ENCODE data around the gene WDR90. TPM values are rescaled to one million over a fixed set of nuclear protein-coding genes. Genes with fewer than 3 reads are reported as not detected.

The WDR90 gene
- total and polyA plus RNA-seq, 2 experiments from 2014 or later = 25.9 to 42.2 TPM

DNA sequence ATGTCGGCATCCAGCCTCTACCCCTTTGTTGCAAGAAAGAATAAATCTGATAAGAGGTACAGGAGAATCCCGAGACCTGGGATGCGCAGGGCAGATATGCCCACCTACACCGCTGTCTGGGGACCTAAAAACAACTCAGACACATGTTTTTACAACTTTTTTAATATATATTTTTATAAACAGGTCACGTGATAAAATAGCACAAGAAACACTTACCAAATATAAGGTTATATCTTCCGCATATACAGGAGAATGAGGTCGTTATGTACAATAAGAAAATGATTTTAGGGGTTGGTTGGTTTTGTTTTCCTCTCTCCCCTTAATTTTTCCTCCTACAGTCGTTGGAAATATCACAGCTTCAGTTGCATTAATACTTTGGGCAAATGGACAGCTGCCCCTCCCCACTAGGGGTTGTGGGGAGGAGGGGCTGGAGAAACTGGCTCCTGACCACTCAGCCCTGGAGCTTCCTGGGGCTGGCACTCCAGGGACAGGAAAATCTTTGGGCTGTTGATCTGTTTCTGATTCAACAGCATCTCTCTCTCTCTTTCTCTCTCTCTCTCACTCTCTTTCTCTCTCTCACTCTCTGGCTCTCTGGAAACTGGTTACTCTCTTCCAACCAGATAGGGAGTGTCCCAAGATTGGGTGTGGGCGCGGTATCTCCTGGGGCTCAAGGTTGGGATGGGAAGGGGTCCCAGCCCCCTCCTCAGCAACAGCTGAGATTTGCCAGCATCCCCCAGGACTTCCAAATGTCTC is 43.4 kb downstream of the WDR90 start (continued):
- no peak for TF ChIP-seq REST (IDR thresholded peaks at IDR 0.05; ENCODE audit: unreplicated experiment)
- TF ChIP-seq POLR2AphosphoS5 (IDR thresholded peaks at IDR 0.05; ENCODE audit: low read depth) = no peak
- TF ChIP-seq STAT1 (IDR thresholded peaks at IDR 0.05; ENCODE audit: unreplicated experiment) = no peak
- TF ChIP-seq EZH2 (IDR thresholded peaks at IDR 0.05; ENCODE audit: low read depth, unreplicated experiment) = no peak
- TF ChIP-seq EZH2phosphoT487 (IDR thresholded peaks at IDR 0.05; ENCODE audit: unreplicated experiment) = no peak
- TF ChIP-seq ZNF331 (CRISPR knock-in tag; IDR thresholded peaks at IDR 0.05; ENCODE audit: low read depth) = no peak

GRCh38 chr16:693364-693763 is 44.2 kb downstream of the WDR90 start:
- Histone ChIP-seq H3K36me3 (ENCODE audit: insufficient read depth) (no peaks in the 10 kb centered on the region), H3F3A (replicated peaks; ENCODE audit: low read depth) (0 out of 2 replicates have a peak, but pooled peaks cover 3% of the 10 kb centered on the region), H3K9me2 (ENCODE audit: insufficient read depth) (no peaks in the 10 kb centered on the region), H3K4me1 (ENCODE audit: insufficient read depth) (no peaks in the 10 kb centered on the region; the same call in 1 of the 2 replicates), H2AFZ (no peak overlapping the region), H3K4me2 (peak overlapping the region; percentile 85), H3K27ac (ENCODE audit: low read depth) (no peak overlapping the region), H3K27me3 (ENCODE audit: insufficient read depth) (peaks cover 64% of the 10 kb centered on the region), H4K20me1 (replicated peaks; ENCODE audit: insufficient read depth) (no peaks in the 10 kb centered on the region; the same call in 1 of the 2 replicates), H3K79me2 (replicated peaks; ENCODE audit: insufficient read depth) (no peaks in the 10 kb centered on the region; the same call in 1 of the 2 replicates), H3K4me3 (peak overlapping the region; percentile 68)
- ATAC-seq = peak; percentile 2; the same call in 2 of the 3 replicates
- H3K27ac Mint-ChIP-seq = no peak overlapping the region
- no peaks in the 10 kb centered on the region; the same call in 1 of the 3 replicates for H3K9me3 Mint-ChIP-seq
- DNase-seq (ENCODE audit: low spot score) = no peak
- H3K36me3 Mint-ChIP-seq (ENCODE audit: low read depth) = no peaks in the 10 kb centered on the region
- H3K4me3 Mint-ChIP-seq = peak overlapping the region; percentile 62; the same call in 2 of the 3 replicates
- H3K4me1 Mint-ChIP-seq = peaks cover 3% of the 10 kb centered on the region; the same call in 2 of the 3 replicates
- H3K27me3 Mint-ChIP-seq (ENCODE audit: insufficient read depth, low read depth, poor library complexity) = peaks cover 47% of the 10 kb centered on the region
- no peak for TF ChIP-seq EZH2phosphoT487 (IDR thresholded peaks at IDR 0.05; ENCODE audit: unreplicated experiment)
- TF ChIP-seq ZNF462 (CRISPR knock-in tag; IDR thresholded peaks at IDR 0.05) = no peak
- TF ChIP-seq, protein P1, sequence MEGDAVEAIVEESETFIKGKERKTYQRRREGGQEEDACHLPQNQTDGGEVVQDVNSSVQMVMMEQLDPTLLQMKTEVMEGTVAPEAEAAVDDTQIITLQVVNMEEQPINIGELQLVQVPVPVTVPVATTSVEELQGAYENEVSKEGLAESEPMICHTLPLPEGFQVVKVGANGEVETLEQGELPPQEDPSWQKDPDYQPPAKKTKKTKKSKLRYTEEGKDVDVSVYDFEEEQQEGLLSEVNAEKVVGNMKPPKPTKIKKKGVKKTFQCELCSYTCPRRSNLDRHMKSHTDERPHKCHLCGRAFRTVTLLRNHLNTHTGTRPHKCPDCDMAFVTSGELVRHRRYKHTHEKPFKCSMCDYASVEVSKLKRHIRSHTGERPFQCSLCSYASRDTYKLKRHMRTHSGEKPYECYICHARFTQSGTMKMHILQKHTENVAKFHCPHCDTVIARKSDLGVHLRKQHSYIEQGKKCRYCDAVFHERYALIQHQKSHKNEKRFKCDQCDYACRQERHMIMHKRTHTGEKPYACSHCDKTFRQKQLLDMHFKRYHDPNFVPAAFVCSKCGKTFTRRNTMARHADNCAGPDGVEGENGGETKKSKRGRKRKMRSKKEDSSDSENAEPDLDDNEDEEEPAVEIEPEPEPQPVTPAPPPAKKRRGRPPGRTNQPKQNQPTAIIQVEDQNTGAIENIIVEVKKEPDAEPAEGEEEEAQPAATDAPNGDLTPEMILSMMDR (conservative IDR thresholded peaks at IDR 0.05; ENCODE audit: low read depth in 2 of 2) = no peak
